Activated CD4-positive, alpha-beta T cell treated with anti-CD3 and anti-CD28 coated beads, Interleukin-2, amount 50 U/mL, for 24 hours (primary cell): Measurements from ENCODE around the gene CASZ1.

ENCODE experiments used
- DNase-seq, 2 donors: peaks; one replicate each; pipeline ENCODE4 v3.0.0-alpha.2; 2020; ENCODE audit warnings: low read depth in 1 of 2, low spot score in 1 of 2

Gene CASZ1

GRCh38 chr1:10674222-10674621 lies 122.2 kb downstream of the CASZ1 start:
- DNase-seq: no peak

- DNase-seq: no peak
These were observed 123.2 kb downstream of the CASZ1 start for GRCh38 chr1:10673109-10673711.

GRCh38 chr1:10672343-10673050 lies 123.9 kb downstream of the CASZ1 start:
- DNase-seq: no peak

GRCh38 chr1:10671622-10672342 lies 124.7 kb downstream of the CASZ1 start:
- no peak for DNase-seq

GRCh38 chr1:10671090-10671489 lies 125.4 kb downstream of the CASZ1 start:
- DNase-seq: no peak

GRCh38 chr1:10670190-10670589 lies 126.3 kb downstream of the CASZ1 start:
- no peak for DNase-seq

- DNase-seq: no peak
These were observed 126.9 kb downstream of the CASZ1 start for GRCh38 chr1:10669570-10669969.

GRCh38 chr1:10667861-10668761 lies 128.3 kb downstream of the CASZ1 start:
- no peak for DNase-seq

GRCh38 chr1:10665930-10666850 lies 130.3 kb downstream of the CASZ1 start:
- DNase-seq: no peak

GRCh38 chr1:10665226-10665625 lies 131.2 kb downstream of the CASZ1 start:
- no peak for DNase-seq

GRCh38 chr1:10664251-10664650 lies 132.2 kb downstream of the CASZ1 start:
- DNase-seq: no peak

- DNase-seq: no peak
These were observed 132.8 kb downstream of the CASZ1 start for GRCh38 chr1:10663678-10664035.

GRCh38 chr1:10662824-10663677 lies 133.4 kb downstream of the CASZ1 start:
- no peak for DNase-seq

- no peak for DNase-seq
These were observed 134.3 kb downstream of the CASZ1 start for GRCh38 chr1:10662090-10662688.

GRCh38 chr1:10661453-10661852 lies 135.0 kb downstream of the CASZ1 start:
- no peak for DNase-seq

- DNase-seq: no peak
These were observed 136.6 kb downstream of the CASZ1 start for GRCh38 chr1:10659646-10660540.

GRCh38 chr1:10659218-10659617 lies 137.2 kb downstream of the CASZ1 start:
- DNase-seq: no peak
